Measurements from ENCODE around the gene TYK2. TPM values are rescaled to one million over a fixed set of nuclear protein-coding genes. Genes with fewer than 3 reads are reported as not detected.

The TYK2 gene
- total RNA-seq, 4 donors from 2014 or later, result 59.2 to 94.4 (median 75.9) TPM

DNA sequence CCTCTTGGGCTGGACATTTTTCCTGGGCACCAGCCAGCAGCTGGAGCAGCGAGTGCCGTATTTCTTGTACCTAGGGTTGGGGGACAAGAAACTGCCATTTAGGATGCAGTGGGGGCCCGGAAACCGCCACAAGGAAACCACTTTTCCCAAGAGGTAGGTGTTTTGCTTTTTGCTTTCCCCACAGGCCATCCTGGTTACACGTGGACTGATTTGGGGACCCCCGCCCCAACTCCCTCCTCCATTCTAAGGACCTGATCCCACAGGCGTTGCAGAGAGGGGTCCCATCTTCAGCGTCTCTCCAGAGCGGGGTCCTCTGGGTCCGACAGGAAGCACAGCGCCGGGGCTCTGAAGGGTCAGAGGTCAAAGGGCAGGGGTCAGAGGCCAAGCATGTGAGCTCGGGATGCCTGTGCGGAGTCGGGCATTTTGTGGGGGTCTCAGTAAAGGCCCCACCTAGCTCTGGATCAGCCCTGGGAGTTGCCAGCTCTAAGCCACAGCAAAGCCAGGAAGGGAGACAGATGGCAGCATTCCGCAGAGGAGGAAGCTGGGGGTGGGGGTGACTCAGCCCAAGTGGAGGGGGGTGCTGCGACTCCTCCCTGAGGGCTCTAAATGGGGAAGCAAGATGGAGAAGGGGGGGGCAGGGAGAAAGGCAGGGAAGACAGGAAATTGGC lies 75.1 kb downstream of the TYK2 start:
- TF ChIP-seq, protein P1, sequence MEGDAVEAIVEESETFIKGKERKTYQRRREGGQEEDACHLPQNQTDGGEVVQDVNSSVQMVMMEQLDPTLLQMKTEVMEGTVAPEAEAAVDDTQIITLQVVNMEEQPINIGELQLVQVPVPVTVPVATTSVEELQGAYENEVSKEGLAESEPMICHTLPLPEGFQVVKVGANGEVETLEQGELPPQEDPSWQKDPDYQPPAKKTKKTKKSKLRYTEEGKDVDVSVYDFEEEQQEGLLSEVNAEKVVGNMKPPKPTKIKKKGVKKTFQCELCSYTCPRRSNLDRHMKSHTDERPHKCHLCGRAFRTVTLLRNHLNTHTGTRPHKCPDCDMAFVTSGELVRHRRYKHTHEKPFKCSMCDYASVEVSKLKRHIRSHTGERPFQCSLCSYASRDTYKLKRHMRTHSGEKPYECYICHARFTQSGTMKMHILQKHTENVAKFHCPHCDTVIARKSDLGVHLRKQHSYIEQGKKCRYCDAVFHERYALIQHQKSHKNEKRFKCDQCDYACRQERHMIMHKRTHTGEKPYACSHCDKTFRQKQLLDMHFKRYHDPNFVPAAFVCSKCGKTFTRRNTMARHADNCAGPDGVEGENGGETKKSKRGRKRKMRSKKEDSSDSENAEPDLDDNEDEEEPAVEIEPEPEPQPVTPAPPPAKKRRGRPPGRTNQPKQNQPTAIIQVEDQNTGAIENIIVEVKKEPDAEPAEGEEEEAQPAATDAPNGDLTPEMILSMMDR (IDR thresholded peaks at IDR 0.05; ENCODE audit: low read depth), result no peak

Small RNA genes lying within 50 kb of the gene (small RNA-seq; reads per million reads assigned to genes)
- gene AC011511.1 (not detected), gene AC011511.4 (not detected)

Other genes starting within 250 kb of the TYK2 start
- gene DNMT1, start 185.6 kb downstream of the TYK2 start, total RNA-seq, result 10 to 100 TPM; 25.5 to 60.7 (median 41.5) TPM
- gene S1PR2, start 149.2 kb downstream of the TYK2 start, total RNA-seq, result 10 to 100 TPM in 1 of 4 donors, 1 to 10 TPM in 3; 7.7 to 10.1 (median 9.1) TPM
- 10 to 100 TPM; 30.6 to 60.8 (median 31.0) TPM for gene MRPL4, start 128.4 kb downstream of the TYK2 start, total RNA-seq
- 10 to 100 TPM; 11.4 to 43.4 (median 31.9) TPM for gene ICAM1, start 109.5 kb downstream of the TYK2 start, total RNA-seq
- 1 to 10 TPM in 2 of 4 donors, not detected in 2; 1.1 to 2.4 TPM for gene ICAM4, start 93.6 kb downstream of the TYK2 start, total RNA-seq
- under 1 TPM; 0.16 to 0.68 (median 0.52) TPM for gene ICAM5, start 90.6 kb downstream of the TYK2 start, total RNA-seq
- gene ZGLP1, start 70.8 kb downstream of the TYK2 start, total RNA-seq, result 1 to 10 TPM in 3 of 4 donors, under 1 TPM in 1; 0.49 to 5.8 (median 2.2) TPM
- 10 to 100 TPM in 2 of 4 donors, 1 to 10 TPM in 2; 7.3 to 17.2 (median 9.1) TPM for gene FDX2, start 64.6 kb downstream of the TYK2 start, total RNA-seq
- gene RAVER1, start 47.0 kb downstream of the TYK2 start, total RNA-seq, result 10 to 100 TPM in 1 of 4 donors, 1 to 10 TPM in 3; 5.9 to 22.4 (median 8.2) TPM
- 10 to 100 TPM in 1 of 4 donors, 1 to 10 TPM in 3; 4.9 to 17.3 (median 9.2) TPM for gene ICAM3, start 40.9 kb downstream of the TYK2 start, total RNA-seq
- 100 to 1,000 TPM in 2 of 4 donors, 10 to 100 TPM in 2; 85.3 to 181 (median 119) TPM for gene CDC37, start 23.0 kb upstream of the TYK2 start, total RNA-seq
- gene PDE4A, start 40.0 kb upstream of the TYK2 start, total RNA-seq, result 10 to 100 TPM; 14.3 to 26.6 (median 17.8) TPM
- gene KEAP1, start 122.8 kb upstream of the TYK2 start, total RNA-seq, result 10 to 100 TPM; 36.2 to 55.9 (median 48.0) TPM
- gene S1PR5, start 136.9 kb upstream of the TYK2 start, total RNA-seq, result under 1 TPM in 2 of 4 donors, not detected in 2; 0.17 to 0.65 TPM
- gene ATG4D, start 163.3 kb upstream of the TYK2 start, total RNA-seq, result 10 to 100 TPM in 1 of 4 donors, 1 to 10 TPM in 3; 5.2 to 20.7 (median 6.9) TPM
- gene KRI1, start 185.4 kb upstream of the TYK2 start, total RNA-seq, result 10 to 100 TPM; 10.4 to 17.4 (median 12.4) TPM
- 10 to 100 TPM in 2 of 4 donors, 1 to 10 TPM in 2; 5.1 to 18.9 (median 8.4) TPM for gene CDKN2D, start 188.4 kb upstream of the TYK2 start, total RNA-seq
- under 1 TPM in 1 of 4 donors, not detected in 3; 0.51 TPM for gene AP1M2, start 206.7 kb upstream of the TYK2 start, total RNA-seq
- gene SLC44A2, start 245.0 kb upstream of the TYK2 start, total RNA-seq, result 100 to 1,000 TPM in 1 of 4 donors, 10 to 100 TPM in 3; 52.0 to 112 (median 56.9) TPM

All from subcutaneous adipose tissue (tissue), 4 donors.